HG02678 (cell line): ENCODE data around the gene BPNT1.
"Not testable (repeated sequence)": the region's sequence is repeated elsewhere in the genome, so short reads cannot be mapped to it uniquely, and the experiment has no call there.

Experiments used
- ATAC-seq: cut with Tn5 transposase; IDR thresholded peaks from one replicate; pipeline ENCODE4 v1.9.1; 2021; ENCODE audit warnings: mild to moderate bottlenecking, moderate library complexity; ENCODE audit not compliant: unreplicated experiment

Gene BPNT1

GRCh38 chr1:220084460-220084859 is 5.1 kb downstream of the BPNT1 start:
- ATAC-seq = no peak

GRCh38 chr1:220077887-220078286 is 11.7 kb downstream of the BPNT1 start:
- ATAC-seq = no peak

GRCh38 chr1:220076861-220077762 is 12.5 kb downstream of the BPNT1 start:
- no peak for ATAC-seq

DNA sequence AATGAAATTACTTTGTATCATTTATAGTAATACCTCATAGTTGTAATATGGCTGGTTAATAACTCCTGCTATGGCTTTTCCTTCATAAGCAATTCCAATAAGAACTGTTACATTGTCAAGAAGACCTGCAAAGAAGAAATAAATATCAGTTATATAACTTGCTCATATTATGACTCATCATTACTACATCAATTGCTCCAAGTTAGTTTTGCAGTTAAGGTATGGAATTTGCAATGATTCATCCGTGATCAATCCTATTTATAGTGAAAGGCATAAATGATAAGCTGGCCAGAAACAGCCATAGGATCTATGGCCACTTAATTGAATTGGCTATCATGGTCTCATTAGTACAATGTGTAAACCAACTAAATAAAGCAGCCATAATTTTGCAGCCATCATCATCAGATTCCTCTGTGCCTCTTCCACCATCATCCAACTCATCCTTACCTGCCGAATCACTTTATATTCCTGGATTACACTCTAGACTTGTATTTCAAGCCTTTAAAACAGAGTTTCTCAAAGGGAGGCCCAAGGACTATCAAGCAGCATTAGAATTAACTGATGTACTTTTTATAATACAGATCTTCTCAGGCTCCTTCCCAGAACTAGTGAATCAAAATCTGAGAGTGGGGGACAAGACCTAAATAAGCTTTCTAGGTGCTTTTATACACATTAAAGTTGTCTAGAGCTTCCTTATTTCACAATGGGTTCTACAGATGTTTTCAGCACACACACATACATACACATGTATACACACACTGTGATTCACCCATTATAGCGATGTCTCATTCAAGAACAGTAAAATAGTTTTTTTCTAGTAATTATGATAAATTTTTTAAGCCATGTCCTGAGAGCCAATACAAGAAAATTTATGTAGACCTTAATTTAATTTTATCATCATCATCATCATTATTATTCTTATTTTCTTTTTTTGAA is 22.1 kb downstream of the BPNT1 start:
- no peak for ATAC-seq

DNA sequence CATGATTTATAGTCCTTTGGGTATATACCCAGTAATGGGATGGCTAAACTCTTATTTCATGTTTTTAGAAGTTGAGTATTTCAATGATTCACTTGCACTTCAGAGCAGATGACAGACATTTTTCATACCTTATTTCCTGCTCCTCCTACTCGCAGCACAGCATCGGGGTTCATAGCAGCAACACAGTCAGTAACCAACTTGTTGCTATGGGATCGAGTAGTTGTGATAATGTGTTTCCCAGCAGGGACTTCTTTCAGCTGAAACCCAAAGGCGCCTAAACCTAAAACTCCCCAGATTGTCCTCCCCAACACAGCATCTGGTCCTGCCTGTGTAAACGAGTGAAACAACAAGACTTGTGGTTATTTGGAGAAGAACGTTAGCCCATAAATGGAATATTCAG is 27.0 kb downstream of the BPNT1 start:
- ATAC-seq = no peak

DNA sequence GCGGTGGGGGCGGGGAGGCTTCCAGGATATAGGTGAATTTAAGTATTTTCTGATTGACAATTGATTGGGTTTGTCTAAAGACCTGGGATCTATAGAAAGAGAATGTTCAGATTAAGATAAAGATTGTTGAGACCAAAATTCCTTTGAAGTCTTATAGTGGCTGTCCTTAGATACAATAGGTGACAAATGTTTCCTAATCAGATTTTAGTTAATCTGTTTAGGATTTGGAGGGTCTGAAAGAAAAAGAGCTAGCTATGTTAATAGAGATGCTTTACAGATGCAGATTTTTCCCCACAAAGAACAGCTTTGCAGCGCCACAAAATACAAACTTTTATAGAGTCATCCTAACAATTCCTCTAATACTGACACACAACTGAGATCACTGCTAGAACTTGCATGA is 28.7 kb downstream of the BPNT1 start:
- no peak for ATAC-seq

GRCh38 chr1:220056374-220056773 is 33.2 kb downstream of the BPNT1 start:
- no peak for ATAC-seq

DNA sequence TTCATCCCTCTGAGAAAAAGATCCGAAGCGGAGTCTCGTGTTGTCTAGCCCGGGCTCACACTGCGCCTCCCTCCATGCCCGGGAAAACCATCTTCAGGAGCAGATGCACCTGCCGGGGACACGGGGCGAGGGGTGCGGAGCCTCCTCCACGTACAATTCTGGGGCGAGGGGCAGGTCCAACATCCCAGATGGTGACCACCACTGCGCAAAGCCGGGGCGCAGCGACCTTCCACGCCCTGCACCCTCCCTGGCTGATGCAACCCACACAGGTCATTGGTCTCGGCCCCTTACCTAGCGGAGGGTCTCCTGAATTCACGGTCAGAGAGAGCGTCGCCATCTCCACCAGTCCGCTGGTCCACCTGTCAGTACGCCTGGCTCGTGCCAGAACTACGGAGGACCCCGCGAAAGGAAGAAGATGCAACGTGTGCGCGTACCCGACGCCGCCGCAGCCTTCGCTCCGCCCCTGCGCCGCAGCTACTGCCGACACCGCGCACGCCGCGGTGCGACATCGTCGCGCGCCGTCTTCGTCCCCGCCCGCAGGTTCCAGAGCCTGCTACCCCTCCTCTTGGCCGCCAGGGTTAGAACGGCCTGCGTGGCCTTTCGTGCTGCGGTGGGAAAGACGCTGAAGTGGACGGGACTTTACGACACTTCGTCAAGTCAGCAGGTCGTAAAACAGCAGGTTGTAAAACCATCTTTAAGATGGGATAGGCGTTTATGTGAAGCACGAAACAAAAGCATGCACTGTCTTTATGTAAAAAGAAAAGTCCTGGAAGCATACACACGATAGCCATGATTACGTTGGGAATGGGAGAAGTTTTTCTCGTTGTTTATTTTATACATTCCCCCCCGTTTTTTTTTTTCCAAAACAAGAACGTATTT is 43.3 kb downstream of the BPNT1 start, which contains the start of gene EPRS1:
TSS of gene EPRS1 (minus strand) at position 454 of the 879 bp plus-strand sequence. CDS start at position 337, 117 bp downstream.
- peak; percentile 99 for ATAC-seq

DNA sequence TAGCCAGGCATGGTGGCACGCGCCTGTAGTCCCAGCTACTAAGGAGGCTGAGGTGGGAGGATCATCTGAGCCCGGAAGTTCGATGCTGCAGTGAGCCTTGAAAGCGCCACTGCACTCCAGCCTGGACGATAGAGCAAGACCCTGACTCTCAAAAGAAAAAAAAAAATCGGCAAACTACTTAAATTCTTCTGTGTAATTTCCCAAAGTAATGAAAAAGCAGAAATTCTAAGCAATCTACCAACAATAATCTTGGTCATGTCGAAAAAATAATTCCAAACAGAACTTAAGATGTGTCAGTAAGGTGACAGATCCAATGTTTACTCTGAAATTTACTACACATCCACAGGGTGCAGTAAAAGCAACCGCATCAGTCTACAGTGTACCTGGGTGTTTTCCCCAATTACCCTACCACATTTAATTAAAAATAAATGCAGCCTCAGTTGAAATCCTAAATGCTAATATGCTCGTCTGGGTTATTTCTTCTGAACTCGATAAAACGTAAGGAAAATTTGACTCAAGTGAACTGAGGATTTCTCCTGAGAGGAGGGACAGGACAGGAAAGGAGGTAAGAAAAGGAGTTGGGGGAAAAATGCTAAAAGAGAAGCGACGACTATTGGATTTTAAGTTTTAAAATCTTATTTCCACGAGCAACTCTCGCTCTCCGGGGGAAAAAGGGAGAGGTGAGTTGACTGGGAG is 44.1 kb downstream of the BPNT1 start:
- no peak for ATAC-seq

DNA sequence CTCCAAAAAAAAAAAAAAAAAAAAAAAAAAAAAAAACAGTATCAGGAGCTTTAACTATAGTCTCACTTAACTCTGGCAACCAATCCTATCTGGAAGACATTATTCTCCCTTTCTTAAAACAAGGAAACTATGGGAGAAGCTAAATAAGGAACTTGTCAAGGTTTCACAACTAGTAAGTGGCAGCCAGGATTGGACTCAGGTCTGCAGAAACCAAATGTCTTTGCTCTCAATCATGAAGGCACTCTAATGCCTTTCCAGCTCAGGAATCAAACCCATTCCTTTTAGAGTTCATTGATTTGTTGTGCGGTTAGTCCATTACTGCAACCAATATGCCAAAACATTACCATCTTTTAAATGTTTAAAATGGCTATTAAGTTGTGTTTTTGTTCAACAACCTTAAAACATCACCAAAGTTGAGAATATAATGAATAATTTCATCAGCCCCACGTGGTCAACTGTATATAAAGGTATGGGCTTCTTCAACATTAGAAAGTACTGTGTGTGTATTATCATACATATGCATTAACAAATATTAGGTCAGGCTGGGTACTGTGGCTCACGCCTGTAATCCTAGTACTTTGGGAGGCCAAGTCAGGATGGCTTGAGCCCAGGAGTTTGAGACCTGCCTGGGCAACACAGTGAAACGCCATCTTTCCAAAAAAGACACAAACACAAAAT is 44.8 kb downstream of the BPNT1 start:
- no peak for ATAC-seq

DNA sequence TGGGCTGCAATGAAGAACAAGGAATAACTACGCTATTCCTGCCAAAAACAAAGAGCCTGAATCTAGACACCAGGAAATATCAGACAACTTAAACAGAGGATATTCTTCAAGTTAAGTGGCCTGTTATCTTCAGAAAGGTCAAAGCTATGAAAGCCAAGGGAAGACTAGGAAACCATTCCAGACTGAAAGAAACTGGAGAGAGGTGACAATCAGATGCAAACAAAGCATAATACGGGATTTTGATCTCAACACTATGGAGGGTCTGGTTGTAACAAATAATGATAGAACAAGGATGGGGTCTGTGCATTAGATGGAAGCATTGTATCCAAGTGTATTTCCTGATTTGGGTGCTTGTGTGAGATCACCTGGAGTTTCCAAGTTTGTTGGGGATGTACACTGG is 45.9 kb downstream of the BPNT1 start:
- no peak for ATAC-seq

GRCh38 chr1:220040028-220040596 is 49.5 kb downstream of the BPNT1 start:
- ATAC-seq = no peak

DNA sequence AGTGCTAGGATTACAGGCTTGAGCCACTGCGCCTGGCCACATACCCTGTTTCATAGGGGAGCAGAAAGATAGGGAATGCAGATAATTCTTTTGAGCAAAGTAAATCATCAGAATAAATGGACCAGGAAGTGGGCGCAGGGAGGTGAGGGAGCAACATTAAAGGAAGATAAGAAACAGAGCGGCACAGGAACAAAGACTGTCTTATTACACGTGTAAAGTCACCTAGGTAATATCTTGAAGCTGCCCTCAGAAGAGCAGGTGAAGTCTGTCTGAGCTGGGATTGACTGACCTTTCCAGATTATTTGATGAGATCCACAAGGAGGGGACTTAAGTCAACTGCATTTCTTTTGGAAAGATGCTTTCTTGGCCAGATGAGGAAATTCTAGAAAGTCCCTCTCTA is 50.9 kb downstream of the BPNT1 start:
- no peak for ATAC-seq

DNA sequence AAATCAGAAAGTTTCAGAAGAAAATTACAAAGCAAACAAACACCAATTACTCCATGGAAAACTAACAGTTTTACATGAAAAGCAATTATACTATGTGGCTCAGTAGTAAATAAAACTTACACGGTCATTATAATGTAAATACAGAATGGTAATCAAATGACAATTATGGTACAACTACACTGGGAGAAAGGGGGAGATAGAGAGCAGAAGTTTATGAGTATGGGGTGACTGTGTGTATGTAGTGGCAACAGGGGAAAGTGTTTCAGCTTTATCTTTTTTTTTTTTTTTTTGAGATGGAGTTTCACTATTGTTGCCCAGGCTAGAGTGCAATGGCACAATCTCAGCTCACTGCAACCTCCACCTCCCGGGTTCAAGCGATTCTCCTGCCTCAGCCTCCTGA is 51.8 kb downstream of the BPNT1 start:
- not testable (repeated sequence) for ATAC-seq

DNA sequence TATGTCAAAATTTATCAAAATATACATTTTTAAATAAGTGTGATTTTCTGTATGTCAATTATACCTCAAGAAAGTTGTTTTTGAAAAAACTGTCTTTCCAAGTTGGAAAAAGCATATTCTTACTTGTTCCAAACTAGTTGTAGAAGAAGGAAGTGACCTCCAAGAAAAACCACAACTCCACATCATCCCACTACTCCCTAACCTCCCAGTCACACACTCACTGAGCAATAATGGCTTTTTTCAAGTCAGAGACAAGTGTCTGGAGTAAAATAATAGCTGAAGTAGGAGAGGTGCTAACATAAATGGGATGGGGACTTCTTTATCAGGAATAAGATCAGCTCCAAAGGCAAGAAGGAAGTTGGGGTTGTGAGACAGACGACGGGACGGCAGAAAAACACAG is 56.7 kb downstream of the BPNT1 start:
- ATAC-seq = no peak

DNA sequence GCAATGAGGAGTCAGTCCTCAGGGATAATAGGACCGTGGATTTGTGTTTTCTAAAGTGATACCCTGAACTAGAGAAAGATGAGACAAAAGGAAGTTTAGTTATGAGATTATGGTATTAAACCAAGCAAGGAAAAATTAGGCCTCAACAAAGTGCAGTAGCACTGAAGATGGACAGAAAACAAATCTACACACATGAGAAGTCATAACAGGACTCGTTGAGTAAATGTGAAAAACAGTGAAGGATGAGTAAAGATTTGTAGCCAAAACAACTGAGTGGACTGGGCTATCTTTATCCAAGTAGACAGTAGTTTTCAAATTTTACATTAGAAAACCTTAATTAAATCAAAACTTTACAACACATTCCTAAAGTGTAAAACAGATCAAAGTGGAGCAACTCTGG is 58.3 kb downstream of the BPNT1 start:
- ATAC-seq = no peak

- peak; percentile 66 for ATAC-seq
Observed at GRCh38 chr1:220028346-220028895, 61.2 kb downstream of the BPNT1 start.

- no peak for ATAC-seq
Observed at GRCh38 chr1:220019071-220019470, 70.5 kb downstream of the BPNT1 start.

- ATAC-seq = peak; percentile 62
Observed at GRCh38 chr1:220013497-220013896, 76.1 kb downstream of the BPNT1 start.
